Erythroblast (primary cell): ENCODE data around the gene VIT.

Source experiments
- GATA1 ChIP-seq: IDR thresholded peaks from 2 replicates; pipeline ENCODE4 v1.6.1; 2011; ENCODE audit warnings: low read depth, mild to moderate bottlenecking, control low read depth, low read length, moderate library complexity
- POLR2A ChIP-seq: IDR thresholded peaks from 2 replicates; pipeline ENCODE4 v1.6.1; 2011; ENCODE audit warnings: mild to moderate bottlenecking, low read length

- TF ChIP-seq POLR2A (no peak), GATA1 (no peak)
Observed at GRCh38 chr2:36695746-36696415, 626 bp upstream of the VIT start.
